Measurements from ENCODE around the gene SCARB1.

The SCARB1 gene

GRCh38 chr12:124837958-124838803 is 25.5 kb downstream of the SCARB1 start:
- peak; percentile 99 for DNase-seq (ENCODE audit: low read depth)
- H3K4me3 ChIP-seq (ENCODE audit: low read depth, low read length), result no peak overlapping the region
- no peak for TF ChIP-seq CTCF (conservative IDR thresholded peaks at IDR 0.05; ENCODE audit: low read depth, low read length)

- DNase-seq (ENCODE audit: low read depth), result no peak
- H3K4me3 ChIP-seq (ENCODE audit: low read depth, low read length), result no peak overlapping the region
- TF ChIP-seq CTCF (conservative IDR thresholded peaks at IDR 0.05; ENCODE audit: low read depth, low read length), result no peak
Observed at GRCh38 chr12:124837249-124837897, 26.3 kb downstream of the SCARB1 start.

- H3K4me3 ChIP-seq (ENCODE audit: low read depth, low read length), result no peak overlapping the region
- no peak for DNase-seq (ENCODE audit: low read depth)
- TF ChIP-seq CTCF (conservative IDR thresholded peaks at IDR 0.05; ENCODE audit: low read depth, low read length), result no peak
Observed at GRCh38 chr12:124836759-124837158, 26.9 kb downstream of the SCARB1 start.

- H3K4me3 ChIP-seq (ENCODE audit: low read depth, low read length), result no peak overlapping the region
- no peak for TF ChIP-seq CTCF (conservative IDR thresholded peaks at IDR 0.05; ENCODE audit: low read depth, low read length)
- DNase-seq (ENCODE audit: low read depth), result no peak
Observed at GRCh38 chr12:124835656-124836410, 27.8 kb downstream of the SCARB1 start.

- no peak for DNase-seq (ENCODE audit: low read depth)
- H3K4me3 ChIP-seq (ENCODE audit: low read depth, low read length), result no peak overlapping the region
- no peak for TF ChIP-seq CTCF (conservative IDR thresholded peaks at IDR 0.05; ENCODE audit: low read depth, low read length)
Observed at GRCh38 chr12:124834822-124835221, 28.8 kb downstream of the SCARB1 start.

GRCh38 chr12:124833693-124834122 is 30.0 kb downstream of the SCARB1 start:
- H3K4me3 ChIP-seq (ENCODE audit: low read depth, low read length), result no peak overlapping the region
- DNase-seq (ENCODE audit: low read depth), result peak; percentile 95
- no peak for TF ChIP-seq CTCF (conservative IDR thresholded peaks at IDR 0.05; ENCODE audit: low read depth, low read length)
